ENCODE data around the gene PODN.

The PODN gene, protein sequence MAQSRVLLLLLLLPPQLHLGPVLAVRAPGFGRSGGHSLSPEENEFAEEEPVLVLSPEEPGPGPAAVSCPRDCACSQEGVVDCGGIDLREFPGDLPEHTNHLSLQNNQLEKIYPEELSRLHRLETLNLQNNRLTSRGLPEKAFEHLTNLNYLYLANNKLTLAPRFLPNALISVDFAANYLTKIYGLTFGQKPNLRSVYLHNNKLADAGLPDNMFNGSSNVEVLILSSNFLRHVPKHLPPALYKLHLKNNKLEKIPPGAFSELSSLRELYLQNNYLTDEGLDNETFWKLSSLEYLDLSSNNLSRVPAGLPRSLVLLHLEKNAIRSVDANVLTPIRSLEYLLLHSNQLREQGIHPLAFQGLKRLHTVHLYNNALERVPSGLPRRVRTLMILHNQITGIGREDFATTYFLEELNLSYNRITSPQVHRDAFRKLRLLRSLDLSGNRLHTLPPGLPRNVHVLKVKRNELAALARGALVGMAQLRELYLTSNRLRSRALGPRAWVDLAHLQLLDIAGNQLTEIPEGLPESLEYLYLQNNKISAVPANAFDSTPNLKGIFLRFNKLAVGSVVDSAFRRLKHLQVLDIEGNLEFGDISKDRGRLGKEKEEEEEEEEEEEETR

DNA sequence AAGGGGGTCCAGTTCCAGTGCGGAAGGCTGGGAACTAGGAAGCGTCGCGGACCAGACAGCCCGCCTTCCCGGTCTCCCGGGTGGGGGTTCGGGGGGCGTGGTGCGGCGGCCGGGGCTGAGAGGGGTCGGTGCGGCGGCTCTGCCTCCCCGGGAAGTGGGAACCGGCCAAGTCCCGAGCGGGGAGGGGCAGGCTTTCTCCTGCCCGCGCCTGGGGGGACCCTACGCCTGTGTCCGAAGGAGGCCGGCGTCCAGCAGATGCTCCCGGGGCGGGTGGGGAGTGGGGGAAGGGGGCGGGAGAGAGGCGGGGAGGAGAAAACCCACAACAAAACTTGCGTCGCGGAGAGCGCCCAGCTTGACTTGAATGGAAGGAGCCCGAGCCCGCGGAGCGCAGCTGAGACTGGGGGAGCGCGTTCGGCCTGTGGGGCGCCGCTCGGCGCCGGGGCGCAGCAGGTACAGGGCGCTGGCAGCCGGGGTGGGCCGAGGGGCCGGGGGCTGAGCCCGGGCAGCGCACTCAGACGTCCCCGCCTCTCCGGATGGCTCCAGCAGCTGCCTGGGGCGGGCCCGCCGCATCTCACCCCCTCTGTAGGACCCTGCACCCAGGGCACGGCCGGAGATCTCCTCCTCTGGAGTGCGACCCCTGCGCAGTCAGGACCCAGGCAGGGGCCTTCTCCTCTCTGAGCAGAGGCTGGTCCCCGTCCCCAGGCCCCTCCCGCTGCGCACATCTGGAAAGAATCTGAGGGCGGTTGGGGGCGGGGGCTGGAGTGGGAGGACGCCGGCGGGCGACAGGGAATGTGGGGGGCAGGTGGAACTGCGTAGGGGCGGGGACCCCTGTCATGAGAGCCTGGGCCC, at the start of gene PODN:
TSS of gene PODN (plus strand) at position 355 of the 849 bp plus-strand sequence. CDS start 7,643 bp downstream, outside the sequence.
- no peak for DNase-seq

DNA sequence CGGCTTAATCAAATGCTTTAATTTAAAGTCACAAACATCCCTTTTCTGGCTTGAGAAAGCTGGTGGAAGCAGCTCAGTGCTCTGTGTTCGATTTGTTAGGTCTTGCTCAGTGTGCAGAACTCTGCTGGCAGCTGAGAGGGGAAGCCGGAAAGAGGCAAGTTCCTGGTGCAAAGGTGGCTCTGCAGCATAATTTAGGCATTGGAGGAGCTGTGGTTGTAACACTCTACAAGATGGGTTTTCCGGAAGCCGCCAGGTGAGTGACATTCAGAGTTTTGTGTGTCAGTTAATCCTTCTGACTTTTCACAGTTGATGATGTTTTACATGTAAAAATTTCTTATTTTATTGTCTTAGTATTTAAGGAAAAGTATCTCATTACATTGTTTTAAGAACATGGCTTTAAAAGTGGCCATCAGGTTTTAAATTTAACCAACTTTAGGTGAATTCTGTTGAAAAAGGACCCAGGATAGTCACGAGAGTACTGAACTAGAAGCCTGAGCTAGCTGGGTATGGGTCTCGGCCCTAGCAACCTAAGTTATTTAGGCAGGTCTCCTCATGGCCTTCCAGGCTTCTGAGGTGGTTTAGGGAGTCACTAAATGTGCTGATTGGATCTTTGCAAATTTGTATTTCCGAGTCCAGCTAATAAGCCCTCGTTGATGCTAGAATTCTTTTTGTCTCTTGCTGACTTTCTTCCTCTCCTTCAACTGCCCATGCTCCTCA, 47.1 kb upstream of the PODN start:
- DNase-seq, result peak; percentile 91

DNA sequence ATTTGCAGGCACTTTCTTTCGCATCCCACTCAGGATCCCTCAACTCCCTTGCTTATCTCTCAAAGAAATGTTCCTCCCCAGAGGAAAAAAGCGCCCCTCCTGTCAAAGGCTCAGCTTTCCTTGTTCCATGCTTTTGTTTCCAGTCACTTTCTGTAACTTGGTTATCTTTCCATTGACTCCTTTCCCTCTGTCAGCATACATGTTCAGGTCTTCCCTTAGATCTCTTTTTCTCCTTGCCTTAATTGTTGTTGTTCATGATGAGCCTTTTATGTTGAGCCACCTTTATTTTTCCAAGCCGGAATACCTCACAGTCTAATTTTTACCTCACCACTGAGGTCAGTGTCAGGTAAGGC, 46.5 kb upstream of the PODN start:
- no peak for DNase-seq

DNA sequence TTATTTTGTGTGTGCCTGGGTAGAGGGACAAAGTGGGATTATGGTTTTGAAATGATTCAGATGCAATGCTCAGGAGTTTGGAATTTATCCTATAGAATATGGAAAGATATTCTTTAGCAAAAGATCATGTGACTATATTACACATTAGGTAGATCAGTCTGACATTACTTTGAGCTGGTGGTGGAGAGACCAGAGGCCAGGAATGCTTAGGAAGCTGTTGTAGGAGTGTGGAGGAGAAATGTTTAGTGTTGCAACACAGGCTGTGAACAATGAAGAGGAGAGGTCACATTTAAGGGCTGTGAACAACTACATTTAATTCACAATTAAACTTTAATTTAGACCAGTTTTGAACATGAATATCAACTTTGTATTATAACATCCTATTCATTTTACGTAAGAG, 45.3 kb upstream of the PODN start:
- no peak for DNase-seq

DNA sequence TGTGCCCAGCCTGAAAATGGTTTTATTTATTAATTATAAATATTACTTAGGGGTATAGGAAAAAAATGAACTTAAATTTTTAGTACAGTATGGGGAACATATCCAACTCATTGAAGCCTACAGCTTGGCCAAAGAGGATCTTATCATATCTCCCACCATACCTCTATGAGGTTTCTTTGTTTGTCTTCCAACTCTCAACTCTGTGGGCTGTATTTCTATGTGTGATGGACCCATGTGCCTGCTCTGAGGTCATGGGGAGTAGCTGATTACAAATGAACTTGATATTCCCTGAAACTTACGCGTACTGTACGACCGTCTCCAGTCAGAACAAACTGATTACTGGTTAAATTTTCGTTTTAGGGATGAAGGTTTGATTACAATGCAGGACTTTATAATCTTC, 41.4 kb upstream of the PODN start:
- no peak for DNase-seq

DNA sequence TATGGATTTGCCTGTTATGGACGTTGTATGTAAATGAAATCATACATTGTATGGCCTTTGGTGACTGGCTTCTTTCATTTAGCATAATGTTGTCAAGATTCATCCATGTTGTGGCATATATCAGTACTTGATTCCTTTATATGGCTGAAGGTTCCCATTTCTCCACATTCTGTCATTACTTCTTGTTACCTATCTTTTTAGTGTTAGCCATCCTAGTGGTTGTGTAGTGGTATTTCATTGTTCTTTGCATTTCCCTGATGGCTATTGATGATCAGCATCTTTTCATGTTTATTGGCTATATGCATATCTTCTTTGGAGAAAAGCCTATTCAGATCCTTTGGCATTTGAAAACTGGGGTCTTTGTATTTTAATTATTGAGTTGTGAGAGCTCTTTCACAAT, 39.8 kb upstream of the PODN start:
- DNase-seq, result no peak

DNA sequence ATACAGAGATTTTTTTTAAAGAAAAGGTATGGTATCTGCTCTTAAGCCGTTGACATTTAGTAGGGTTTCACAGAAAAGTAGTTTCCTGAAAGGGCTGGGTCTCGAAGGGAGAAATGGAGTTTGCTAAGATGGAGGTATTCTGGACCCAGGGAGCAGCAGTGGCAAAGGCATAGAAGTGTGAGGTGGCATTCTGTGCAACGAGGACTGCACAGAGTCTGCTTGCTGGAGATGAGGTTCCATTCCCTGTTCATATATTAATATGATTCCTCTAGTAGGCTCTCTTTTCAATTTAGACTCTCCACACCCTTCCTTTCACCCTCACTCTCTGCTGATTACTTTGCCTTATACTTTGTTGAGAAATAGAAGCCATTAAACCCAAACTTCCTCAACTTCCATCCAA, 38.5 kb upstream of the PODN start:
- DNase-seq, result no peak

DNA sequence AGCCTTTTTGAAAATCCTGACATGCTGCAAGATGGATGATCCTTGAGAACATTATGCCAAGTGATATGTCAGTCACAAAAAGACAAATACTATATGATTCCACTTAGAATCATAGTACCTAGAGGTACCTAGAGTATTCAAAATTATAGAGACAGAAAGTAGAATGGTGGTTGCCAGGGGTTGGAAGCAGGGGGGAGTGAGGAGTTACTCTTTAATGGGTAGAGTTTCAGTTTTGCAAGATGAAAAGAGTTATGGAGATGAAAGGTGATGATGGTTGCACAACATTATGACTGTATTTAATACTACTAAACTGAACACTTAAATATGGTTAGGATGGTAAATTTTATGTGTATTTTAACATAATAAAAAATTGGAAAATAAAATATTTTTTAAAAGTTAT, 37.9 kb upstream of the PODN start:
- no peak for DNase-seq

DNA sequence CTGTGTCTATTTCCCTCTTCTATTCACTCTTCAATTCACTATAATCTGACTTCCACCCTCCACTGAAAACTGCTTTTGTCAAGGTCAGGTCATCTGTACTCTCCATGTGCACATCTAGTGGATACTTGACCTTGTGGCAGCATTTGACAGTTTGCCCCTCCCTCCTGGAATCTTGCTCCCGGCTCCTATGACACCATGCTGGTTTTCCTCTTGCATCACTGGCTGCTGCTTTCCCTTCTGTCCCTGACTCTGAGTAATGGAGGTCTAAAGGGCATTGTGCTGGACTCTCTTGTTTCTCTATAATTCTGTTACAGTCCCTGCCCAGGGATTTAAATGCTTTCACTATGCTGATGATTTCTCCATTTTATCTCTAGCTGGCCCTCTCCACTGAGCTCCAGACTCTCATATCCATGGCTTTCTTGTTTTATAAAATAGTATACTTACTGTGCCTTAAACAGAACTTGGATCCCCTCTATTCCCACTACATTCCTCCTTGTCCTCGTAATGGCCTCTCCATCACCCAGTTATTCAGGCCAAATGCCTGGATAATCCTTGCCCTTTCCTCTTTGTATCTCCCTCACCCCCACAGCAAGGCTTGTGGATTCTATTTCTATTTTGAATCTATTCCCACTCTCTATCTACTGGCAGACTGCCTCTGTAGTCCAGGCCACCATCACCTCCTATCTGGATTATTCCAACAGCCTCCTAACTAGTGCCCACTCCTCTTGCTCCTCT, 36.8 kb upstream of the PODN start:
- no peak for DNase-seq

DNA sequence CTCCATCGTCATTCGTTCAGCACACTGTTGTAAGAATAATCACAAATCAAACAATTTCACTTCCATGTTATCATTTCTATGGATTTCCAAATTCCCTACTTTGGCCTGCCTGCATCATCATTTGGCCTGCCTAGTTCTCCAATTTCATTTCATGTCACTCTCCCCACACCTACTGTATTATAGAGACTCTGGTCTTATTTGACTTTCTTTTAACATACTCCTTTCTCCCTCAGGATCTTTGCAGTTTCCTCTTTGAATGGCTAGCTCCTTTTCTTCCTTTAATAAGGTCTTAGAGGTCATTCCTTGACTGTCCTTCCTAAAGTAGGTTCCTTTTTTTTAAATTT, 36.3 kb upstream of the PODN start:
- DNase-seq, result no peak

DNA sequence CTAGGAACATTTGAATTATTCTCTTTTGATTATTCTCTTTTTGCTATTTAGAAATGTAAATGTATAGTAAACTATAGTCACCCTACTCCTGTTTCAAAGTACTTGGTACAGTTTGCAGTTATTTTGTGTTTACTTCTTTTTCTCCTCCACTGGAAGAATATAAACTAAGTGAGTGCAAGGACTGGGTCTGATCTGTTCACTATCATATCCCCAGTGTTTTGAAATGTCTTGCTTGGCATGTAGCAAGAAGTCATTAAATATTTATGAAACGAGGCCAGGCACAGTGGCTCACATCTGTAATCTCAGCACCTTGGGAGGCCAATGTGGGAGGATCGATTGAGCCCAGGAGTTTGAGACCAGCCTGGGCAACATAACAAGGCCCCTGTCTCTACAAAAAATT, 35.8 kb upstream of the PODN start:
- DNase-seq, result no peak

DNA sequence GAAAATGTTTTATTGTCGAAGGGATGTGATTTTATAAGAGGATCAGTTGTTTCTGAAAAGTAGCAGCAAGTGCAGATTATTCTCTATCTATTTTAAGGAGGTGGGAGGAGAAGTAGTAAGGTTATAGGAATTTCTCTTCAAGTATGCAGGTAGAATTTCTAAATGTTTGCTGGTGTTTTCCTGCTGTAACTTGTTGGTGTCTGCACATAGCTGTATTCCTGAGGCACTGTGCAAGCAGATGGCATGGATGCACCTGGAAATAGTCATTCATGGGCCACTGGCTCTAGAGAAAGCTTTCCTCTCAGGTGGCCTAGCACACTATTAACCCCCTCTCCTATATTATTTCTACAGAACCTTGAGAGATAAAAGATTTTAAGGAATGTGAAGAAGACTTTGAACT, 30.3 kb upstream of the PODN start:
- no peak for DNase-seq

DNA sequence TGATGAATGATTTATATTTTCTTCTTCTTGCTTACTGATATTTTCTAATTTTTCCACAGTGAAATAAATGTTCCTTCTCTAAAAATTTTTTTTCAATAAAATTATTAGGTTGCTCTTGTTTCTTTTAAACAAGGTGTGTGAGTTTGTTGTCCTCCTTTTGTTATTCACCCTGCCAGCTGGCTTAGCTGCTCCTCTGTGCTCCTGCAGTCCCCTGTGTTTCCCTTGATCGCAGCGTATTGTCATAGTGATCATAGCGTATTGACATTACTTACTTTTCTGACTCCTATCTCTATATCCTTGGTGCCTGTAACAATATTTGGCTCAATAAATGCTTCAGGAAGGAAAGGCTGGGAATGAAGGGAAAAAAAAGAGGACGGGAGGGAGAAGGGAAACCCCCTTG, 24.9 kb upstream of the PODN start:
- no peak for DNase-seq

DNA sequence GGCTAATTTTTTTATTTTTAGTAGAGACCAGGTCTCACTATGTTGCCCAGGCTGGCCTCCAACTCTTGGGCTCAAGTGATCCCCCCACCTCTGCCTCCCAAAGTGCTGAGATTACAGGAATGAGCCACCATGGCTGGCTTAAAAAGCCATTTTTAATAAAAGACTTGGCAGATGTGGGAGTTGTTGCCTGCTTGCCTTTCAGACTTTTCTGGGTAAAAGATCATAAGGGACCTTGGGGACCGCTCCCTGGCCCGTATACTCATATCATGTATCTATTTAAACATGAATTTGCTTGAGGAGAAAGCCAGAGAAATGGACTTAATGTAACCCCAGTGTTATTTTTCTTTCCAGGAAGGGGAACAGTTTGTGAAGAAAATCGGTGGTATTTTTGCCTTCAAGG, 23.4 kb upstream of the PODN start:
- no peak for DNase-seq

DNA sequence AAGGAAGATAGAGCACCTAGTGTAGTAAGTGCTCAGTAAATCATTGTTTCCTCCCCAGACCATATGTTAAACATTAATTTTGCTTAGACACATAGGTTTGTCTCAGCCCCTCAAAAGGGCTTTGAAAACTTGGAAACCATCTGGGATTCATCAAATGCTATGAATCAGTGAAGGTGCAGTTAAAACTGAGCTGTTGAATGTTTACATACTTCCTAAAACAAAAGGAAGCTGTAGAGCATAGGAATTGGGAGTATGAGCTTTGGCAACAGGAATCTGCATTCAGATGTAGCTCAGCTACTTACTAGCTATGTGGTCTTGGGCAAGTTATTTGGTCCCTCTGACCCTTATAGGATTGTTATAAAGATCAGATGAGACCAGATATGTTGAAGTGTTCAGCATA, 18.7 kb upstream of the PODN start:
- DNase-seq, result no peak

DNA sequence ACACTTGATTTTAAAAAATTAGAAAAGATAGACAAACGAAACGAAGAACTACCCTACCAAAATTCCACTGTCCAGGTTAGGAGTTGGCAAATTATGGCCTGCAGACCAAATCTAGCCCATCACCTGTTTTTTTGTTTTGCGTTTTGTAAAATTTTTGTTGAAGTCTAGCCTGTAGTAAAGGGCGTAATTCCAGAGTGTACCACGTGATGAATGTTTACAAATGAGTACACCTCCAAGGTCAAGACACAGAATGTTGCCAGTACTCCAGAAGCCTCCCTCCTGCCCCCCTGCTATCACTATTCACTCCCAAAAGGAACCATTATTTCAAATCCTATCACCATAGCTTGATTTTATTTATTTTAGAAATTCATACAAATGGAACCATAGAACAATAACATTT, 17.1 kb upstream of the PODN start:
- no peak for DNase-seq

DNA sequence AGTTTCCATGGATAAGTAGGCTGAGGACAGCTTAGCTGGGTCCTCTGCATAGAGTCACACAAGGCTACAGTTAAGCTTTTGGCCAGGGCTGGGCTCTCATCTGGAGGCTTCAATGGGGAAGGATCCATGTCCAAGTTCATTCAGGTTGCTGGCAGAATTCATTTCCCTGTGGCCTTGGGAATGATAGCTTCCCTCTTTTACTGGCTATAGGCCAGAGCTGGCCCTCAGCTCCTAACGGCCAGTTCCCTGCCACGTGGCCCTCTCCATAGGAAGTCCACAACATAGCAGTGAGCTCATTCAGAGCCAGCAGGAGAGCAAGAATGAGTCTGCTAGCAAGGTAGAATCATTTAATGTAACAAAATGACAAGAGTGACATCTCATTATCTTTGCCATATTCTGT, 15.1 kb upstream of the PODN start:
- DNase-seq, result no peak

DNA sequence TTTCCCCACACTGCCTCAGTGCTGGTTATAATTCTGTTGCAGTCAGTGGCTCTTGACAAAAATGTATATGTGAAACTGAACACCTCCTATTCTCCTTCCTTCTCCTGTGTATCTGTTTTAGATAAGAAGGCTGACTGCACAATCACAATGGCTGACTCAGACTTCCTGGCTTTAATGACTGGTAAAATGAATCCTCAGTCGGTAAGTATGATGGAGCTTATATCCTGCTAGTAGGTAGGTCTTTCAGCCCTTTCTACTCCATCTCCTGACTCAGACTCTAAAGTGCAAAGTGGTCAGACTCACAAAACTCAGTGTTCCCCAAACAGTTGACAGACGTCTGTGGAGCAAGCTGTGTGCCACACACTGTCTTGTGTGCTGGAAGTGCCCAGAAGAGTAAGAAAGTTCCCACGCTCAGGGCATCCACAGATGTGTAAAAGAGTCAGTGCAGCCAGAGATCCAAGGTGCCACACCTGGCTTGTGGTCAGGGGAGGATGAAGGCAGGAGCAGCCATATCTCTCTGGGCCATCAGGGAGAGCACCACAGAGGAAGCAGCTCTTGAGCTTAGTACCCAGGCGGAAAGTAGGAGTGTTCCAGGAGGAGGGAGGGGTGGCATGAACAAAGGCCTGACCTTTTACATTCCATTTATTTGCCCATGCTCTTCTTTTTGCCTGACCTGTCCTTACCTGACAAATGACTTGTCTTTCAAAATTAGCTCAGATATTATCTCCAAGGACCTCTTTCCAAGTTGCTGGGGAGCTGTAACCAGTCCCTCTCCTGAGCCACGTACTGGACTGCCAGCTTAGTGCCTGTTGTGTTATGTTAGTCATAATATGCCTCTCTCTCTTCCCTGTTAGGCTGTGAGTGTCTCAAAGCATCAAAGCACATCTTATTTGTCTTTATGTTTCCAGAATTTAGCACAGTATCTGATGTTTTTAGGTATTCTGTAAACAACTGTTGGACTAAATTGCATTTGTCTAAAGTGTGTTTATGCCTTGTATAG, 14.0 kb upstream of the PODN start:
- peak; percentile 28 for DNase-seq

DNA sequence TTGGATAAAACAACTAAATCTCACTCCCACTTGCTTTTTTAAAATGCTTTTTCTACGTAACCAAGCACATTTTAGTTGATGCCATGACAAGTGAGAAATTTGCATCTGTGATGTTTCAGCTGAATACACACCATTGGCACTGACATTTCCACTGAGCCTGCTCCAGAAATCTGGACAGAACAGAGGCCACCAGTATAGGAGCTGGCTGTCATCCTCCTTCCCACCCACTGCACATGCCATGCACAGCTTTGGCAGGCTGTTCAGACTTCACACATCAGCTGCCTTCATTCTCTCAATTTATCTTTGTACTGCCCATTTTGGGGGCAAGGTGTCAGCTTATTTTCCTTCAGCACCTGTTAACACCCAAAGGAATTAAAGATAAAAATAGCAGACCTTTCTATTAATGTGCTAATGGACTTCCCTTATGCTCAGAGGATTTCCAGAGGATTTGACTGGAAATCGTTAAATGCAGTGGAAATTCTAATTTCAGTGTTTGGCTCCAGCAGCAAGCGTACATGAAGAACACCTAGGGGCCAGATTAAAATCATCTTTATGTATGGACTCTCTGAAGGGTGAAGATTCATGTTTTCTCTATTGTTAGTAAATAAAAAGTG, 12.9 kb upstream of the PODN start:
- no peak for DNase-seq

DNA sequence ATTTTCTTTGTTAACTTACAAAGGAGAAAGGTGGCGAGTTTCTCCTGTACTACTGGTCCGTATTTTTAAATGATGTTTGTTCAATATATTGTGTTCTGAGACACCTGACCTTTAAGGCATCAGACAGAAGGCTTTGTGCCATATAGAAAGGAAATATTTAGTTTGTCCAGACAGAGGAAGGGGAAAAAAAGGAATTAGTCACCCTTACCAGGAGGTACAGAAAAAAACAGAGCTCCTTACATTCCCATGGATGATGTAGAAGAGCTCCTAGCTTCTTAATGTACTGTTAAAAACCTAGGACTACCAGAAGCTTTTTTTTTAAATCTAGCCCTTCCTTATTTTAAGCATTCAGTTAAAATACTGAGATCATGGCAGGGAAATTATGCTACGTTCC, 12.4 kb upstream of the PODN start:
- DNase-seq, result no peak

DNA sequence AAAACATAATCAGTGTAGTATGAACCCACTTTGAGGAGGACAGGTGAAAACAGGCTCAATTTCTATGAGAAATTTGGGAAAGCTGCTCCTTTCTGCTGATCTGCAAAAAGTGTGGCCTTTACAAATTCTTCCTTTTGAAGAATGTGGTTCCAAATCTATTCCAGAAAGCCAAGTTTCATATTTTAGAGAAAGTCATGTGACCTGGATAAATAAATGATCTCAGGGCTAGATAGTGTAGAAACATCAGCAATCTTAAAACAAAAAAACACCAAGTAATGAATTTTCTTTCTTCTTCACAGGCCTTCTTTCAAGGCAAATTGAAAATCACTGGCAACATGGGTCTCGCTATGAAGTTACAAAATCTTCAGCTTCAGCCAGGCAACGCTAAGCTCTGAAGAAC, 11.7 kb upstream of the PODN start:
- no peak for DNase-seq

Measured in activated CD4-positive, alpha-beta T cell treated with anti-CD3 and anti-CD28 coated beads, Interleukin-2, Interleukin-6, amounts not matched to agents 100 ng/mL and 50 ng/mL, durations not matched to agents 16 hours and 8 hours (primary cell).